ACHN (cell line): ENCODE measurements around the gene PRRG3.

ENCODE experiments used
- DNase-seq: peaks from one replicate; pipeline ENCODE4 v3.0.0-alpha.2; 2015
- in situ Hi-C: cut with HindIII; loops from 2 replicates; pipeline ENCODE4 v1.10.0; 2017; ENCODE audit warnings: low sequenced_read_pairs, low pct_ligation_motif_present, low pct_unique_long_range_greater_than_20kb

The PRRG3 gene

GRCh38 chrX:151735219-151735618 is 40.0 kb downstream of the PRRG3 start:
- in situ Hi-C loops = no loop called here
- DNase-seq = no peak

- no peak for DNase-seq
- in situ Hi-C loops = no loop called here
Observed at GRCh38 chrX:151736685-151737084, 41.4 kb downstream of the PRRG3 start.

GRCh38 chrX:151737494-151737893 is 42.2 kb downstream of the PRRG3 start:
- in situ Hi-C loops = no loop called here

GRCh38 chrX:151738751-151739150 is 43.5 kb downstream of the PRRG3 start:
- no peak for DNase-seq
- in situ Hi-C loops = no loop called here

More at GRCh38 chrX:151737494-151737893, 42.2 kb downstream of the PRRG3 start:
- no peak for DNase-seq

DNA sequence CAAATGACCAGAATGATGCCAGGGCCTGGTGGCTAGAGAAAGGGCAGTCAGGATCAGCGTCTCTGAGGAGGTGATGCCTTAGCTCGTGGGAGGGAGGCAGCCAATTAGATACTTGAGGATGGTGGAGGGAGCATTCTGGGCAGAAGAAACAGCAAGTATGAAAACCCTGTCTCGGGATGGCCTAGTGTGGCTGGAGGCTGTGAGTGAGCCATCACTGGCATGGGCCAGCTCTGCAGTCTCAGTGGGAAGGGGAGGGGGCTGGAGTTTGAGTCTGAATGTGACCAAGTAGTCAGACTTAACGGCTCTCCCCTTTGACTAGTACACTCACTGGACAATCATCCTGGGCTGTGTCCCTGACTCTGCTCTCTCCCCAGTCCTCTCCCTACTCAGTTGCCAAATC is 46.3 kb downstream of the PRRG3 start:
- DNase-seq = no peak
- in situ Hi-C loops = no loop called here

- DNase-seq = no peak
- in situ Hi-C loops = no loop called here
Observed at GRCh38 chrX:151742311-151742710, 47.1 kb downstream of the PRRG3 start.

DNA sequence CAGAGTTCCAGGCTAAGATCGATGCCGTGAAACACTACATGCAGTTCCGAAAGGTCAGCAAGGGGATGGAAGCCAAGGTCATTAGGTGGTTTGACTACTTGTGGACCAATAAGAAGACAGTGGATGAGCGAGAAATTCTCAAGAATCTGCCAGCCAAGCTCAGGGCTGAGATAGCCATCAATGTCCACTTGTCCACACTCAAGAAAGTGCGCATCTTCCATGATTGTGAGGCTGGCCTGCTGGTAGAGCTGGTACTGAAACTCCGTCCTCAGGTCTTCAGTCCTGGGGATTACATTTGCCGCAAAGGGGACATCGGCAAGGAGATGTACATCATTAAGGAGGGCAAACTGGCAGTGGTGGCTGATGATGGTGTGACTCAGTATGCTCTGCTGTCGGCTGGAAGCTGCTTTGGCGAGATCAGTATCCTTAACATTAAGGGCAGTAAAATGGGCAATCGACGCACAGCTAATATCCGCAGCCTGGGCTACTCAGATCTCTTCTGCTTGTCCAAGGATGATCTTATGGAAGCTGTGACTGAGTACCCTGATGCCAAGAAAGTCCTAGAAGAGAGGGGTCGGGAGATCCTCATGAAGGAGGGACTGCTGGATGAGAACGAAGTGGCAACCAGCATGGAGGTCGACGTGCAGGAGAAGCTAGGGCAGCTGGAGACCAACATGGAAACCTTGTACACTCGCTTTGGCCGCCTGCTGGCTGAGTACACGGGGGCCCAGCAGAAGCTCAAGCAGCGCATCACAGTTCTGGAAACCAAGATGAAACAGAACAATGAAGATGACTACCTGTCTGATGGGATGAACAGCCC is 48.6 kb downstream of the PRRG3 start:
- in situ Hi-C loops = no loop called here
- DNase-seq = no peak

DNA sequence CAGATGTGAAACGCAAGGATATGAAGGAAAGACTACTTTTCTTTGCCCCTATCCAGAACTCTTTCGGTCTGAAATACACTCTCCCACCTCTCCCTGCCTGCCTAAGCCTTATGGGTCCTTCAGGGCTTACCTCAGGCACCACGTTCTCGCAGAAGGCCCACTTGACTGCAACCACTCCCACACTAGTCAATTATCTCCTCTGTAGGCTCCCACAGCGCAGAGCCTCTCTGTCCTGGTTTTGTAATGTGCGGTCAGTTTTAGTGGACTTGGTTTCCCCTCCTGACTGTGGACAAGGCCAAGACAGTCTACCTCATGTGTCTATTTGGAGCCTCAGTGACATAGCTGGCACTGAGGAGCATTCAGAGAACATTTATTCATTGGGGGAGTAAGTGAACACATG is 50.4 kb downstream of the PRRG3 start:
- no peak for DNase-seq
- in situ Hi-C loops = no loop called here

DNA sequence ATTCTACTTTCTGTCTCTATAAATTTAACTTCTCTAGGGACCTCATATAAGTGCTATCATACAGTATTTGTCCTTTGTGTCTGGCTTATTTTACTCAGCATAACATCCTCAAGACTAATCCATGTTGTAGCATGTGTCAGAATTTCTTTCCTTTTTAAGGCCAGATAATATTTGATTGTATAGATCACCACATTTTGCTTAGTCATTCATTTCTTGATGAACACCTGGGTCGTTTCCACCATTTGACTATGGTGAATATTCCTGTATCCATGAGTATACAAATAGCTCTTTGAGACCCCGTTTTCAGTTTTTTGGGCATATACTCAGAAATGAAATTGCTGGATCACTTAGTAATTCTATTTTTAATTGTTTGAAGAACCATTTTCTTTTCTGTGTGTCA is 51.2 kb downstream of the PRRG3 start:
- in situ Hi-C loops = no loop called here
- DNase-seq = no peak

GRCh38 chrX:151750511-151750910 is 55.3 kb downstream of the PRRG3 start:
- no peak for DNase-seq
- in situ Hi-C loops = no loop called here

DNA sequence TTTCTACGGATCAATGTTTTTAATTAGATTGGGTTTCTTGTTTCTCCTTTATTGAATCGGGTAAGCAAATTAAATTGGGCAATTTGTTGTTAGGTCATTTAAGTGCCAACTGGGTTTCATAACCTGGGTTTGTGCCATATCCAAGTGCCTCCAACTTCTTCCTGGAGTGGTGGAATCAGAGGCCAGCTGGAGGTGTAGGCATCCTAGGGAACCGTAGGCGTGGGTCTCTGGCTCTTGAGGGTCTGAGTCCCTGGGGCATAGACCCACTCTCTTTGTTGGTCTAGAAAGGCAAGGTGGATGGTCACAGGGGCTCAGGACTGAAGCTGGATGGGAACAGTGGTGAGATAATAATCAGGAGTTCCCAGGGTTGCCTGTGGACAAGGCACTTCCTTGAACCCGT is 57.6 kb downstream of the PRRG3 start:
- in situ Hi-C loops = no loop called here
- no peak for DNase-seq

DNA sequence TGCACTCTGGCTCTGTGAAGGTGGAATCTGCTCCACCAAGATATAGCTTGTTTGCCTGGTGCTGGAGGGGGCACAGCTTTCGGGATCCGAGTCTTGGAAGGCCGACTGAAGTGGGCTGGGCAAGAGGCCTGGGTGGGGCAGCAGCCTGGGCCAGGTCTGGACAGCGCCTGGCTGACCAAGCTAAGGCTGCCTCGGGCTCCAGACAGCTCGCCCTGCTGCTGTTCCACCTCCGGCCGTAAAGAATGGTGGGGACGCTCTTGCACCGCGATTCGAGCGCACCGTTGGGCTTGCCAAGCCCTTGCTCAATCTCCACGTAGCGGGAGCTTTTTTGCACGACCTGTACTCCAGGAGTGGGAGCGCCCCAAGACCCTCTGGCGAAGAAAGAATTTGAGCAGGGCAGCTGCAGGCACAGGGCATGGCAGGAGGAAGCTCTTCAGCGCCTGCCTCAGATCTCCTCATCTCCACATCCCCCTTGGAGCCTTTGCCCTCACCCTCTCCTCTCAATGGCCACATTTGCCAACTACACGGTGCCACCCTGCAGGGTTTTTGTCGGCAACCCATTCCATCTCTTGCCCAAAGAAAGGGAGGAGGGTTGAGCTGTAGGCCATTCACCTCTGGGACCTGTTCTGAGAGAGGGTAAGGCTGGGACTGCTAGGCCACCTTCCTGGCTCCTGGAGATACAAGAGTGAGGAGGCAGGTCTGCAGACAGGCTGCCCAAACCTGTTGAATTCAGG is 58.2 kb downstream of the PRRG3 start:
- DNase-seq = peak; percentile 24
- in situ Hi-C loops = no loop called here

GRCh38 chrX:151754047-151754429 is 58.8 kb downstream of the PRRG3 start:
- DNase-seq = no peak
- in situ Hi-C loops = no loop called here

DNA sequence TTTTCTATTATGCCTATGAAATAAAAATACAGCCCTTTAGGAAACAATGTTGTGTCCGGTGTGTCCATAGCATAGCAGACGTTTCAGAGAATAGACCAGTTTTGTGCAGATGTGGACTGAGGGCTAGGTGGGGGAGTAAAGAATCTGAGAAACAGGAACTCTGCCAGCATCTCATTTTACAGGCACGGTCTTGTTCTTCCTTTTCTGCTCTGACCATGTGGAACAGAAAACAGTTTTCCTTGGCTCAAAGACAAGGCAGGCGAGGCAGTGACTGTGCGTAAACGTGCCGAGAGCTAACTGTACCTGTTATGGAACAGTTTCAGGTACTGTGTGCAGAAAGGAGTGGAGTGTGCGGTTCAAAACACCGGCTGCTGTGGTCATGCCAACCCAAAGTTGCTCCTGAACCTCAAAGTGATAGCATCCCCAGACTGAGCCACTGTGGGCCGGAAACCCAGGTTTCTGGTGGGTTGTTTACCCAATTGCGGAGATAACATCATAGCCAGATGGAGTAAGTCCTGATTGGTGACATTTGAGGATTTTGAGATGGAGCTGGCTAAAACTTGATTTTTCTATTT is 59.5 kb downstream of the PRRG3 start:
- in situ Hi-C loops = no loop called here

More for the DNA sequence above, 59.5 kb downstream of the PRRG3 start:
- no peak for DNase-seq
